ENCODE data around the gene EXOC6B.

- TF ChIP-seq POLR2A (IDR thresholded peaks at IDR 0.05) (no peak), CTCF (IDR thresholded peaks at IDR 0.05) (no peak)
These were observed 313.5 kb downstream of the EXOC6B start for GRCh38 chr2:72512376-72512775.
